ENCODE results near the gene PLPP6.

PLPP6 gene

DNA sequence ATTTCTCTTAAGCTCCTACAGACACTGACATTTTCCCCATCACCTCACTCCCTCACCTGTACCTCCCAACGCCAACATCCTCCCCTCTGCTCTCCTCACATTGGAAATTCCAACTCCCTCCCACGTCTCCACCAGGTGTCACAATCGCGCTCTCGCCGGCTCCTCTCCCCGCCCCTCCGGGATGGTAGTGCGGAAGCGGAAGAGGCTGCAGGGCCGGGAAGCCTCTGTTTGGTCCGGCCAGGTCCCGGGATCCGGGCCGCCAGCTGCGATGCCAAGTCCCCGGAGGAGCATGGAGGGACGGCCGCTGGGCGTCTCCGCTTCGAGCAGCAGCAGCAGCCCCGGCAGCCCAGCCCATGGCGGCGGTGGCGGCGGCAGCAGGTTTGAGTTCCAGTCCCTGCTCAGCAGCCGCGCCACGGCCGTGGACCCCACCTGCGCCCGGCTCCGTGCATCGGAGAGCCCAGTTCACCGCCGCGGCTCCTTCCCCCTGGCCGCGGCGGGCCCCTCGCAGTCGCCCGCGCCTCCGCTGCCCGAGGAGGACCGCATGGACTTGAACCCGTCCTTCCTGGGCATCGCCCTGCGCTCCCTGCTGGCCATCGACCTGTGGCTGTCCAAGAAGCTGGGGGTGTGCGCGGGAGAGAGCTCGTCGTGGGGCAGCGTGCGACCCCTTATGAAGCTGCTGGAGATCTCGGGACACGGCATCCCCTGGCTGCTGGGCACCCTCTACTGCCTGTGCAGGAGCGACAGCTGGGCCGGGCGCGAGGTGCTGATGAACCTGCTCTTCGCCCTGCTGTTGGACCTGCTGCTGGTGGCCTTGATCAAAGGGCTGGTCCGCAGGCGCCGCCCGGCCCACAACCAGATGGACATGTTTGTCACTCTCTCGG is at the start of gene PLPP6:
PLPP6 (plus strand) TSS at position 187 of the 881 bp plus-strand sequence; CDS start at position 269, 82 bp downstream.
- H3K36me3 ChIP-seq (ENCODE audit: control insufficient read depth in 2 of 2, insufficient read depth in 2 of 2, low read length in 2 of 2) = no peaks in the 10 kb centered on the region
- no peaks in the 10 kb centered on the region for H3K9me3 ChIP-seq (ENCODE audit: control insufficient read depth in 2 of 2, low read length in 2 of 2)
- H3K27ac ChIP-seq (ENCODE audit: low read length) = peak within 1 kb of the TSS; percentile 56
- peak within 1 kb of the TSS; percentile 80 to 83 for H3K4me3 ChIP-seq (ENCODE audit: low read length in 2 of 2)
- no peaks in the 10 kb centered on the region for H3K27me3 ChIP-seq (ENCODE audit: control insufficient read depth in 1 of 2, insufficient read depth in 2 of 2, low read length in 2 of 2)
- H3K4me1 ChIP-seq (ENCODE audit: control insufficient read depth, insufficient read depth, low read length) = peaks cover 16% of the 10 kb centered on the region
- H3K9ac ChIP-seq (ENCODE audit: low read length in 2 of 2) = peak within 1 kb of the TSS; percentile 75 to 79

DNA sequence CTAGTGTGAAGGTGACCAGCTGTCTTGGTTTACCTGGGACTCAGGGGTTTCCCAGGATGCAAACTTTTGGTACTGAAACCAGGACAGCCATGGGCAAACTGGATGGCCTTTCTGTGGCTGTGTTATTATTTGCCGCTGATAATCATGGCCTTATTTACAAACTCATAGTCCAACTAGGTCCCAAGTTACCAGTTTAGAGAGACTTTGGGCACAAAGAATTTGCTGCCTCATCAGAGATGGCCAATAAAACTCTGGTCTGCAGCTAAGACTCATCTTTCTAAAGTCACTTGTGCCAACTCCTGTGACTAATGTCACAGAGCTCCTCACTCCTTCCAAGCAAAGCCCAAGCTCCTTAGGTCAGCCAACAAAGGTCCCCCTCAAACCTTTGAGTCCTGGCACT is 47.5 kb upstream of the PLPP6 start:
- Histone ChIP-seq H3K9me3 (ENCODE audit: control insufficient read depth in 2 of 2, low read length in 2 of 2) (no peaks in the 10 kb centered on the region), H3K9ac (ENCODE audit: low read length in 2 of 2) (no peak overlapping the region)

DNA sequence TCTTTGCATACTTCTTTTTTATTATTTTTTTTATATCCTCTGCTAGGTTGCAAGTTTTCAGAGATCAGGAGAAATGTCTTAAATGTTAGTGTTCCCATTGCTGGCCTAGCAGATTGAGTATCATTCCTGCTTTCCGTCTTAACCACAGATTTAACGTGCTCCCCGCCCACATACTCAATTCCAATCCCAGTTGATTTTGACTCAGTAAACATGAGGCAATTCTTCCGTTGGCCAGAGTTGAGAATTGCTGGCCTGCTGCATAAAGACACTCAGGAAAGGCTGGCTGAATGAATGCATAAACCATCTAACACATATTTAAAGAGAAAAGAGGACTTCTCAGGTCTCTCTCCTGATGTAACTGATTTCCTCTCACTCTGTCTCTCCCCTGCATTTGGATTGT is 46.8 kb upstream of the PLPP6 start:
- Histone ChIP-seq H3K4me3 (ENCODE audit: low read length in 2 of 2) (no peak overlapping the region), H3K4me1 (ENCODE audit: control insufficient read depth, insufficient read depth, low read length) (no peaks in the 10 kb centered on the region)

More for the DNA sequence above, 47.5 kb upstream of the PLPP6 start:
- no peaks in the 10 kb centered on the region for H3K36me3 ChIP-seq (ENCODE audit: control insufficient read depth in 2 of 2, insufficient read depth in 2 of 2, low read length in 2 of 2)
- H3K27me3 ChIP-seq (ENCODE audit: control insufficient read depth in 1 of 2, insufficient read depth in 2 of 2, low read length in 2 of 2) = no peaks in the 10 kb centered on the region
- H3K4me1 ChIP-seq (ENCODE audit: control insufficient read depth, insufficient read depth, low read length) = no peaks in the 10 kb centered on the region
- H3K27ac ChIP-seq (ENCODE audit: low read length) = no peak overlapping the region
- H3K4me3 ChIP-seq (ENCODE audit: low read length in 2 of 2) = no peak overlapping the region

DNA sequence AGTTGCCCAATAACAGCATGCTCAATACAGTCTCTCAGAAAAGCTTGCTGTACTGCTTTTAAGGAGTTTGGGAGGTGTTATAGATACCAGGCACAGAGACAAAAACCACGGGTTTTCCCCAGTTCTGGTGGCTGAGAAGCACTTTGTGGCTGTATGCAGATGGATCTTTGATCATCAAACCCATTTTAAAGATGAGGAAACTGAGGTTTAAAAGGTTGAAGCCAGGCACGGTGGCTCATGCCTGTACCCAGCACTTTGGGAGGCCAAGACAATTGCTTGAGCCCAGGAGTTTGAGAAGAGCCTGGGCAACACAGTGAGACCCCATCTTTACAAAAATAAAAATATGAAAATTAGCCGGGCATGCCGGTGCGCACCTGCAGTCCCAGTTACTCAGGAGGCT is 46.3 kb upstream of the PLPP6 start:
- Histone ChIP-seq H3K4me3 (ENCODE audit: low read length in 2 of 2) (no peak overlapping the region), H3K9me3 (ENCODE audit: control insufficient read depth in 2 of 2, low read length in 2 of 2) (no peaks in the 10 kb centered on the region), H3K36me3 (ENCODE audit: control insufficient read depth in 2 of 2, insufficient read depth in 2 of 2, low read length in 2 of 2) (no peaks in the 10 kb centered on the region), H3K9ac (ENCODE audit: low read length in 2 of 2) (no peak overlapping the region), H3K4me1 (ENCODE audit: control insufficient read depth, insufficient read depth, low read length) (no peaks in the 10 kb centered on the region), H3K27ac (ENCODE audit: low read length) (no peak overlapping the region), H3K27me3 (ENCODE audit: control insufficient read depth in 1 of 2, insufficient read depth in 2 of 2, low read length in 2 of 2) (no peaks in the 10 kb centered on the region)

More for the DNA sequence above, 46.8 kb upstream of the PLPP6 start:
- no peaks in the 10 kb centered on the region for H3K27me3 ChIP-seq (ENCODE audit: control insufficient read depth in 1 of 2, insufficient read depth in 2 of 2, low read length in 2 of 2)
- H3K9me3 ChIP-seq (ENCODE audit: control insufficient read depth in 2 of 2, low read length in 2 of 2) = no peaks in the 10 kb centered on the region
- H3K9ac ChIP-seq (ENCODE audit: low read length in 2 of 2) = no peak overlapping the region
- no peak overlapping the region for H3K27ac ChIP-seq (ENCODE audit: low read length)
- no peaks in the 10 kb centered on the region for H3K36me3 ChIP-seq (ENCODE audit: control insufficient read depth in 2 of 2, insufficient read depth in 2 of 2, low read length in 2 of 2)

DNA sequence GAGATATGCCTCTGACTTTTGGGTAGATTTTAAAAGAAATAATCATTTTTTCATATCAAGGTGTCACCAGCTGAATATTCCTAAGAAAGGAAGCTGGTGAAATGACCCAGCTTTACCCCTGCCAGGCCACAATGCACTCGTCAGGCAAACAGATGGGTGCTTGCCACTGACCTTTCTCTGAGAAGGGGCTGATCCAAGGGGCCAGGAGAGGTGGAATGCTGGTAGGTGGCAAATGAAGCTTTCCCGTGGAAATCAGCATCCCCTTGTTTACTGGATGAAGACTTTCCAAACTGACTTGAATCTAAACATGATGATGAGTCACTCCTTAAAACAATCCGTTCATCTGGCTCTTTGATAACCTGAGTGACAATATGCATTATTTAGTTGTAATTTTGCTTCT is 44.3 kb upstream of the PLPP6 start:
- Histone ChIP-seq H3K9ac (ENCODE audit: low read length in 2 of 2) (no peak overlapping the region), H3K4me3 (ENCODE audit: low read length in 2 of 2) (no peak overlapping the region), H3K27me3 (ENCODE audit: control insufficient read depth in 1 of 2, insufficient read depth in 2 of 2, low read length in 2 of 2) (no peaks in the 10 kb centered on the region), H3K27ac (ENCODE audit: low read length) (no peak overlapping the region), H3K9me3 (ENCODE audit: control insufficient read depth in 2 of 2, low read length in 2 of 2) (no peaks in the 10 kb centered on the region), H3K4me1 (ENCODE audit: control insufficient read depth, insufficient read depth, low read length) (no peaks in the 10 kb centered on the region), H3K36me3 (ENCODE audit: control insufficient read depth in 2 of 2, insufficient read depth in 2 of 2, low read length in 2 of 2) (no peaks in the 10 kb centered on the region)

DNA sequence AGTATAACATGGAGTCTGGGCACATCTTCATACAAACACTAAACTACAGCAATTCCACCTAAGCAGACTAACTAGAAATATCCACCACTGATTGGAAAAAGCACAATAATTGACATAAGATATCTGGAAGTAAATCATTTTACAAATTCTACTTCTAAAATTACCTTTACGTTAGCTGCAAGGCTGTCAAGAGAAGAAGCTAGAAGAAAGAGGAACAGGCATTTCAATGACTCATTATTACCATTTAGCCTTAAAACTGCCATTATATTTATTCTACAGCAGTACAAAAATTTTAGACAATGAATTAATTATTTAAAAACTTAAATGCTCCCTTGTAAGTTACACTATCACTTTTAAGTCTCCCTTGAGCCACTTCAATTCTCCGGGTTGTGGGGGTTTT is 43.4 kb upstream of the PLPP6 start:
- Histone ChIP-seq H3K9me3 (ENCODE audit: control insufficient read depth in 2 of 2, low read length in 2 of 2) (no peaks in the 10 kb centered on the region), H3K36me3 (ENCODE audit: control insufficient read depth in 2 of 2, insufficient read depth in 2 of 2, low read length in 2 of 2) (no peaks in the 10 kb centered on the region), H3K9ac (ENCODE audit: low read length in 2 of 2) (no peak overlapping the region), H3K27ac (ENCODE audit: low read length) (no peak overlapping the region), H3K4me3 (ENCODE audit: low read length in 2 of 2) (no peak overlapping the region), H3K4me1 (ENCODE audit: control insufficient read depth, insufficient read depth, low read length) (no peaks in the 10 kb centered on the region), H3K27me3 (ENCODE audit: control insufficient read depth in 1 of 2, insufficient read depth in 2 of 2, low read length in 2 of 2) (no peaks in the 10 kb centered on the region)

DNA sequence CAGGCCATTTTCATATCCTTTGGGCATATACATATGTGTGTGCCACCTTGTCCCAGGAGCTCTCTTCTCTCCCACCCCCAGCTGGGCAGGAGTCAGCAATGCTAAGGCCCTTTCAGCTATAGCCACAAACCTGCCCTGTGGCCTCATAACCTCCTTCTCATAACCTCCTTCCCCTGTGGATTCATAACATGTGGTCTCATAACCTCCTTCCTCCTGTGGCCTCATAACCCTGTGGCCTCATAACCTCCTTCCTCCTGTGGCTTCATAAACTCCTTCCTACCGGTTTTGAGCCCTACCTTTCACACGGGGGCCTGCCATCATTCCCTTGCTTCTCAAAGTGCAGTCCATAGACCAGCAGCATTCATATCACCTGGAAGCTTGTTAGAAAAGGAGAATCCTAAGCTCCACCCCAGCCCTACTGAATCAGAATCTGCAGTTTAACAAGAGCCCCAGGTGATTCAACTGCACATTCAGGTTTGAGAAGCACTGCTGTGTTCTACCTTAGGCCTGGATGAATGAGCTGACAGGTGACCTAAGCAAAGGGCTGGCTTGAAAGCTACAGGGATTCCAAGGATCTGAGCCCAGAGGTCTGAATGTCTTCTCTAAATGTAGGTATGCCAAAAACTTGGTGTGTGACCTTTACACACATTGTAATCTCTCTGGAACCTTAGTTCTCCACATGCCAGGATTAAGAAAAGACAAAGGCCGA is 41.9 kb upstream of the PLPP6 start:
- no peaks in the 10 kb centered on the region for H3K36me3 ChIP-seq (ENCODE audit: control insufficient read depth in 2 of 2, insufficient read depth in 2 of 2, low read length in 2 of 2)
- no peaks in the 10 kb centered on the region for H3K4me1 ChIP-seq (ENCODE audit: control insufficient read depth, insufficient read depth, low read length)
- H3K9me3 ChIP-seq (ENCODE audit: control insufficient read depth in 2 of 2, low read length in 2 of 2) = no peaks in the 10 kb centered on the region
- no peaks in the 10 kb centered on the region for H3K27me3 ChIP-seq (ENCODE audit: control insufficient read depth in 1 of 2, insufficient read depth in 2 of 2, low read length in 2 of 2)
- H3K4me3 ChIP-seq (ENCODE audit: low read length in 2 of 2) = no peak overlapping the region
- H3K27ac ChIP-seq (ENCODE audit: low read length) = no peak overlapping the region
- H3K9ac ChIP-seq (ENCODE audit: low read length in 2 of 2) = no peak overlapping the region

DNA sequence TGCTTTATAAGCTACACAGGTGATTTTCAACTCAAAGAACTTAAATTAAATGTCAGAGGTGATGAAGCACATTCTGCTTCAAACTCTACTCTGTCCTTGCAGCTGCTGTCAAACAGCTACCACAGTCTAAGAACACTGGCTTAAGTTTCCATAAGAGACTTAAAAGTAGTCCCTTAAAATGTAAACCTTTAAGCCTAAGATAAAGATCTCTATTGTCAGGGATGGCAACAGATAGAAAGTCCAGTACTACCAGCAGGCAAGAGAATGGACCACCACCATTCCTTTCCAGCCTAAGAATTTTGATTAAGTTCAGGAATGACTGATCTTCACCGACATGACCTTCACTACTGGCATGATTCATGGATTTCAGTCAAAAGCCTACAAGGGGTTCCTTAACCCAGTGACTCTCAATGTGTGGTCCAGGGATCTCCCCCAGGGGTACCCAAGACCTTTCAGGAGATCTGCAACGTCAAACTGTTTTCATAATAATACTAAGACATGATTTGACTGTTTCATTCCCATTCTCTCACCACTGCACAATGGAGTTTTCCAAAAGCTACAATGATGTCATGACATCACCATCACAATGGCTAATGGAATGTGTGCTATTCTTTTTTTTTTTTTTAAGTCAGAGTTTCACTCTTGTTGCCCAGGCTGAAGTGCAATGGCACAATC is 41.1 kb upstream of the PLPP6 start:
- H3K27ac ChIP-seq (ENCODE audit: low read length) = no peak overlapping the region
- H3K9ac ChIP-seq (ENCODE audit: low read length in 2 of 2) = no peak overlapping the region
- no peaks in the 10 kb centered on the region for H3K36me3 ChIP-seq (ENCODE audit: control insufficient read depth in 2 of 2, insufficient read depth in 2 of 2, low read length in 2 of 2)
- no peaks in the 10 kb centered on the region for H3K4me1 ChIP-seq (ENCODE audit: control insufficient read depth, insufficient read depth, low read length)
- H3K9me3 ChIP-seq (ENCODE audit: control insufficient read depth in 2 of 2, low read length in 2 of 2) = no peaks in the 10 kb centered on the region
- no peaks in the 10 kb centered on the region for H3K27me3 ChIP-seq (ENCODE audit: control insufficient read depth in 1 of 2, insufficient read depth in 2 of 2, low read length in 2 of 2)
- no peak overlapping the region for H3K4me3 ChIP-seq (ENCODE audit: low read length in 2 of 2)

DNA sequence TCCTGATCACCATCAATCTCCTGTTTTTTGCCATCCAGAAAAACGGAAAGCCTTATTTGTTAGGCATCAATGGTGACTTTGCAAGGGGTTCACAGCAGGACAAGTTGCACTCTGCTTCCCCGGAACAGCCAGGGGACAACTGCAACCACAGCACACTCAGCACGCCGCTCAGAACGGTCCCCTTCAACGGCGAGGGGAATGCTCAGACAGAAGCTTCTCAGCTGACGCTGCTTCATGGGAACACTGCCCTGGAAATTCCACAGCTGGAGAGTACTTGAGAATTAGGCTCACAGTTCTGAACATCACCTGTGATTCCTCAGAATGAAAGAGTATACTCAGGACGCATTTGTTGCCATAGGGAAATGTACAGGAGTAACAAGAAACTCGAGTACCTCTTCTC is 40.1 kb upstream of the PLPP6 start:
- Histone ChIP-seq H3K4me3 (ENCODE audit: low read length in 2 of 2) (no peak overlapping the region), H3K36me3 (ENCODE audit: control insufficient read depth in 2 of 2, insufficient read depth in 2 of 2, low read length in 2 of 2) (no peaks in the 10 kb centered on the region), H3K27me3 (ENCODE audit: control insufficient read depth in 1 of 2, insufficient read depth in 2 of 2, low read length in 2 of 2) (no peaks in the 10 kb centered on the region), H3K9me3 (ENCODE audit: control insufficient read depth in 2 of 2, low read length in 2 of 2) (no peaks in the 10 kb centered on the region), H3K27ac (ENCODE audit: low read length) (no peak overlapping the region), H3K4me1 (ENCODE audit: control insufficient read depth, insufficient read depth, low read length) (no peaks in the 10 kb centered on the region), H3K9ac (ENCODE audit: low read length in 2 of 2) (no peak overlapping the region)

DNA sequence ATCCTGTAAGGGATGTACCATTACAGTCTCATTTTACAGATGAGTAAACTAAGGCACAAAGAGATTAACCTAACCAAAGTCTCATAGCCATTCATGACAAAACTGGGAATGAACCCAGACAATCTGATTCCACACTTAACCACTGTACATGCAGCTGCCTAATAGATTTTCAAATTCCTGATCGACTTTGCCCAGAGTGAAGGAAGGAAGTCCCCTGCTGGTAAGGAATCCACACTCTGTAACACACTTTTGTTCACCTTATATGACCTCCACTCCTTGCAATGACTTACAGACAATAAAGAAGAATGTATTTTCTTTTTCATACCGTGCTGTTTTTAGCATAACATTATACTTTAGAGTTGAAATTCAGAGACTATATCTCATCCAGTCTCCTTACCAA is 31.3 kb upstream of the PLPP6 start:
- H3K27ac ChIP-seq (ENCODE audit: low read length) = no peak overlapping the region

More for the DNA sequence above, 31.3 kb upstream of the PLPP6 start:
- no peaks in the 10 kb centered on the region for H3K36me3 ChIP-seq (ENCODE audit: control insufficient read depth in 2 of 2, insufficient read depth in 2 of 2, low read length in 2 of 2)
- no peak overlapping the region for H3K4me3 ChIP-seq (ENCODE audit: low read length in 2 of 2)
- no peaks in the 10 kb centered on the region for H3K4me1 ChIP-seq (ENCODE audit: control insufficient read depth, insufficient read depth, low read length)
- H3K9me3 ChIP-seq (ENCODE audit: control insufficient read depth in 2 of 2, low read length in 2 of 2) = no peaks in the 10 kb centered on the region
- no peak overlapping the region for H3K9ac ChIP-seq (ENCODE audit: low read length in 2 of 2)
- no peaks in the 10 kb centered on the region for H3K27me3 ChIP-seq (ENCODE audit: control insufficient read depth in 1 of 2, insufficient read depth in 2 of 2, low read length in 2 of 2)

Measured in stomach smooth muscle (tissue), 2 donors.